GM18858 (cell line): Measurements from ENCODE around the gene HSPA12B.

Experiments used
- ATAC-seq: cut with Tn5 transposase; IDR thresholded peaks from one replicate; pipeline ENCODE4 v1.9.1; 2021; ENCODE audit not compliant: unreplicated experiment

HSPA12B gene

DNA sequence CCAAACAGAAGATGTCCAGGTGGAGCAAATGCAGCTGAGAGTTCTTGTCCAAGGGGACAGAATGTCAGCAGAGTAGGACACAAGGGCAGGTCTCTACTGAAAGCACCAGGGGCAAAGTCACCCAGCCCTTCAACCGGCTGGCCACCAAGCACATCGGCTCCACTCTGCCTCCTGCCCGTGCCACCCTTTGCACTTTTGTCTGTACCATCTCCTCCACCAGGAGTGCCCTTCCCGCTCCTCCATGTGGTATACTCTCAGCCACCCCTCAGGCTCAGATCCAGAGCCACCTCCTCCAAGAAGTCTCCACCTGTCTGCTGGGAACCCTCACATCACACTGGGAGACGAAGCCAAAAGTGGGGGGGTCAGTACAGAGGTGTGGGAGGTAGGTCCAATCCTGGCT lies 4.1 kb upstream of the HSPA12B start:
- no peak for ATAC-seq

GRCh38 chr20:3728876-3729275 lies 3.6 kb upstream of the HSPA12B start:
- no peak for ATAC-seq

DNA sequence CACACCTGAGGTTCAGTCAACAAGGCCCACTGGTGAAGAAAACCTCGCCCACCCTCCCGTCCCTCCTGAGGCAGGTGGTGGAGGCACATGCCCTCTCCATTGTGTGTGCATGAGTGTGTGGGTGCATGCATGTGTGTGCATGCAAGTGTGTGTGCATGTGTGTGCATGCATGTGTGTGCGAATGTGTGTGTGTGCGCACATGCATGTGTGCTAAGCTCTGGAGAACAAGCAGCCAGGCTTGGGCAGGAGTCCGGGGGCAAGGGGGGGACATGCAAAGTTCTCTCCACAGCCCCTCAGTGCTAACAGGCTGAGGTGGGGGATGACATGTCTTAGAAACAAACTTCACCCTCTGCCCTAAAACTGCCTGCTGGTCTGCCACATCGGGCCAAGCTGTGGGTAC lies 3.1 kb upstream of the HSPA12B start:
- ATAC-seq: no peak

DNA sequence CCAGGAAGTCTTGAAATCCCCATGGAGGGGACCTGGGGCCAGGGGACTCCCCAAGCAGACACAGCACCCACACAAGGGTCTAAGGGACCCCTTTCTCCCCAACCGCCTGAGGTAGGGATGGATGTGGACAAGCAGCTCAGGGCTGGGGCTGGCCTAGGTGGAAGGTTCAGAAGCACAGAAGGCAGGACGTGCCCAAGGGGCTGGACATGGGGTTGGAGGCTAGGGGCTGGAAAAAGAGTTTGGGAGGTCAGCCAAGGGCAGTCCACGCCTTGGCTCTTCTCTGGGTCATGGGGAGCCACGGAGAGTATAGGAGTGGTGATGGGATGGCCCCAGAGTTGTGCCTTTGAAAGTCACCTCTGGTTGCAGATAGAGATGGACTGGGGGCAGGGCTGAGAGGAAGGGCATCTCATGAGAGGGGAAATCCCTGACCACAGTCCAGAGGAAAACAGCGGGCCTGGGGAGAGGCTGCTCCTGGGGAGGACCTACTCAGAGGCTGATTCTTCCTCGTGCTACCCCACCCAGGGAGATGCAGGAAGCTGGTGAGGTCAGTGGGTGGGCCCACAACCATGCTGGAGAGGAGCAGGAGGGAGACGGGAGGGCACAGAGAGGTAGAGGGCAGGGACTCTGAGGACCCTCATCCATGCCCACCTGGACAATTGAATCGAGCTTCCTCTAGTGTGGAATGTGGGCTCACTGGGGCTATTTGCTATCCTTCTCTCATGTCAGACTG lies 2.5 kb upstream of the HSPA12B start:
- ATAC-seq: no peak

- no peak for ATAC-seq
These were observed 1.4 kb upstream of the HSPA12B start for GRCh38 chr20:3730803-3731672.

GRCh38 chr20:3731944-3732326 lies 550 bp upstream of the HSPA12B start:
- ATAC-seq: no peak

DNA sequence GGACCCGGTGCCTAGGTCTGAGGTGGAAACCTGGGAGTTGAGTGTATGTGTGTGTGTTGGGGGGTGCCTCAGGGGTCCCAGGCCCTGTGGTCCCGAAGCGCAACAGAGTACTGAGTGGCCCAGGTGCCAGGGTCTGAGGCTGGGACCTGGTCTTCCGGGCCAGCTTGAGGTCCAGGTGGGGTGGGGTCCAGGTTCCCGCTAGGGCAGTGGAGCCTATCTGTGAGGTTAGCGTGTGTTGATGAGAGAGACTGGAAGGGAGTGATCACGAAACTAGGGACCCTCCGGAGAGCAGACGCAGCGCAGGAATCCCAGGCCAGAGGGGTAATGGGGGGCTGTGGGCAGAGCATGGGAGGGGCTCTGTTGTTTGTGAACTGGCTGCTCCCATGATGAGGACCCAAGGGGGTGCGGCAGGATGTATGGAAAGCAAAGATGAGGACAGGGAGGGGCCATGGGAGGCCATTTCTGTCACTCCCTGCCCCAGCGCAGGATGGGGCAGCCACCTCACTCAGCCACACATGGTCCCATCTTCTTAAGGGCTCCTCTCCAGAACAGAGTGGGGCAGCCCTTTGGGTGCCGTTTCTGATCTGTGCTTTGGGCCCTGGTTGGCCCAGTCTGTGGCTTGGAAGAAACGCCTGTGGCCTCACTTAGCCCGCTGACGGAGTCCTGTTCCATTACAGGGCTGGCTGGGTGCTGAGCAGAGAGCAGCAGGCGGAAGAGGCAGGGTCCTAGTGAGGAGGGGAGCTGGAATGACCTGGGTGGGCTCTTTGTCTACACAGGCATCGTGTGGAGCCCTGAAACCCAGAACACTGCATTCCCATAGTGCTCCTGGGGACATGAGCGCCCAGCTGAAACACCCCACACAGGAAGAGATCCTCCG lies 872 bp downstream of the HSPA12B start:
- ATAC-seq: no peak

GRCh38 chr20:3734111-3734843 lies 1.8 kb downstream of the HSPA12B start:
- ATAC-seq: no peak

DNA sequence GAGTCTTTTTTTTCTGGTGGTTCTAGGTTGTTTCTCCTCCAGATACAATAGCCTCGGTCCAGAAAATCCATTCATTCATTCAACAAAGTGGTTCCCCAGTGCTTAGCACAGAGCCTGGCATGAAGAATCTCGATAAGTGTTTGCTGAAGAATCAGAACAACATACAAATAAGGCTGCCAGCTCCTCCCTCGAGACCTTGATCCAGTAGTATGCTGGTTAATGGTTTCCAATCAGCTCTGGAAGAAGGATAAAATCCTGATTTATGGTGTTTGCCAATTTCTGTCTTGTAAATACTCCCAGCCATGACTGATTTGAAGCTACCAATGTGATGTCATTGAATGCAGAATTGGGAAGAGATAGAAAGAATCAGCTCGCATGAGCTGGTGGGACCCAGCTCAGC lies 3.3 kb downstream of the HSPA12B start:
- ATAC-seq: no peak

- ATAC-seq: no peak
These were observed 5.9 kb downstream of the HSPA12B start for GRCh38 chr20:3738111-3739053.

DNA sequence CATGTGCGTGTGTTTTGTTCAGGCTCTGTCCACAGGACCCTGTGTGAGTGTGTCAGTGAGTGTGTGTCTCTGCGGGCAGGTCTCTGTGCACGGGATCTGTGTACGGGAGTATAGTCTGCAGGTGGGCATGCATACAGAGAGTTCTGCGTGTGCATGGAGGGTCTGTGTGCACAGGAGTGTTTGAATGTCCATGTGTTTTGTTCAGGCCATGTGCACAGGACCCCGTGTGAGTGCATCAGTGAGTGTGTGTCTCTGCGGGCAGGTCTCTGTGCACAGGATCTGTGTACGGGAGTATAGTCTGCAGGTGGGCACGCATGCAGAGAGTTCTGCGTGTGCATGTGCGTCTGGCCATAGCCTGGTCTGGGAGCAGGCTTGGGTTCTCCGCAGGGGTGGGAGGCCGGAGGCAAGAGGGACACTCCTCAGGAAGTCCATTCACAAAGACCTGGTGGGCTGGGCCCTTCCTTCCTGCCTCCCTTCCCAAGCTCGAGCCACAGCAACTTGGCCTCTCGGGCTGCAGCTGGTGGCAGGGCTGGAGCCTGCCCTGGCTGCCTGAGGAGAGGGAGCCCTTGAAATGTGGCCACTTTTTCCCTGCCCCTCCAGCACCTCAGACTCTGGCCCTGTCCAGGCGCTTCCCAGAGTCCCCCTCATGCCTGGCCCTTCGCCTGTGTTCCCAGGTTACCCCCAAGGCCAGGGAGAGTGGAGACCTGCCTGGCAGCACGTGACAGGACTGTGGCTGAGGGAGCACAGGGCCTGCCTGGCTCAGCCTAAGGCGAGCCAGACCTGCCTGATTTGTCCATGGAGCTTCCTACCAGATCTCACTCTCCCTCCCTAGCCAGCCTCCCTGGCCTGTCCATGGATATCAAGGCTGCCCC lies 6.8 kb downstream of the HSPA12B start:
- no peak for ATAC-seq

- no peak for ATAC-seq
These were observed 7.5 kb downstream of the HSPA12B start for GRCh38 chr20:3739926-3740451.

- no peak for ATAC-seq
These were observed 8.3 kb downstream of the HSPA12B start for GRCh38 chr20:3740615-3741301.

DNA sequence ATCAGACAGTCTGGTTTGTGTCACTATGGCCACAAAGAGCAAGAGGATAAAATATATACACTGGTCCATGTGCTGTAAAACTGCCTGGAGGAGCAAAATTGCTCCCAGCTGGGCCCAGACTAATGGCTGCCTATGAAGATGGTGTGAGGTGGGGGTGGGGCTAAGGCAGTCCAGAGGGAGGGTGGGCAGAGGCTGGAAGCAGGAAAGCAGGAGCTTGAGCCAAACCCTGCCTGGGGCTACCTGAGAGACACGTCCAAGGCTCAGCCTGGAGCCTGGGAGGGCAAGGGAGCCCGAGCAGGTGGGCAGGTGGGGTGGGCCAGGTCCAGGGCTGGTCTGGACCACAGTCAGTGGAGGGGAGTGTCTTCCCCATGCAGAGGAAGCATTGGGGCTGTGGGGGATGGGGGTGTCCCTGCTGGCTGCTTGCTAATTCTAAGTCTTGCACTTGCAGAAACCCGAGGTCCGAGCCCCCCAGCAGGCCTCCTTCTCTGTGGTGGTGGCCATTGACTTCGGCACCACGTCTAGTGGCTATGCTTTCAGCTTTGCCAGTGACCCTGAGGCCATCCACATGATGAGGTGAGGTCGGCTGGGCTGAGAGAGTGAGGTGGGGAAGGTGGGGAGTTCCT lies 9.5 kb downstream of the HSPA12B start:
- ATAC-seq: no peak

DNA sequence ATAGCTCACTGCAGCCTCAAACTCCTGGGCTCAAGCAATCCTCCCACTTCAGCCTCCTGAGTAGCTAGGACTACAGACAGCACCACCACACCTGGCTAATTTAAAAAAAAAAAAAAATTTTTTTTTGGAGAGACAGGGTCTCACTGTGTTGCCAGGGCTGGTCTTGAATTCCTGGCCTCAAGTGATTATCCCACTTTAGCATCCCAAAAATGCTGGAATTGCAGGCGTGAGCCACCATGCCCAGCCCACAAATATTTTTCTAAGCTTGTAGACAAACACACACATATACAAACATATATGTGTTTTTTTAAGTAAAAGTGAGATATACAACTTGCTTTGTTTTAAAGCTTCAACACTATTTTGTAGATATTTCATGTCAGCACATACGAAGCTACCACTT lies 10.8 kb downstream of the HSPA12B start:
- ATAC-seq: no peak

GRCh38 chr20:3744037-3744436 lies 11.6 kb downstream of the HSPA12B start:
- ATAC-seq: no peak
